Bronchial epithelial cell (primary cell): ENCODE measurements around the gene MFAP3. TPM values are rescaled to one million over a fixed set of nuclear protein-coding genes. Genes with fewer than 3 reads are reported as not detected.
"Not testable (repeated sequence)": the region's sequence is repeated elsewhere in the genome, so short reads cannot be mapped to it uniquely, and the experiment has no call there.

Experiments used
- DNase-seq: peaks from one replicate; pipeline ENCODE4 v3.0.0-alpha.2; 2010; ENCODE audit warnings: low read depth
- FAIRE-seq: peaks from 2 replicates; lab custom pipeline; 2011; peaks lifted over from hg19 to GRCh38; lab: Jason Lieb, UNC
- H3K27me3 ChIP-seq: 2 replicates; pipeline ENCODE4 v1.5.1; 2011; ENCODE audit warnings: low read length; ENCODE audit not compliant: control insufficient read depth, insufficient read depth
- H3K36me3 ChIP-seq: 2 replicates; pipeline ENCODE4 v1.5.1; 2011; ENCODE audit warnings: low read length; ENCODE audit not compliant: control insufficient read depth, insufficient read depth
- H3K4me3 ChIP-seq: 2 replicates; pipeline ENCODE4 v1.5.1; 2011; ENCODE audit warnings: mild to moderate bottlenecking, low read depth, low read length, control low read depth
- total RNA-seq: library from RNA; depleted of rRNA; stranded (reverse); fragments of >200 nt; gene quantifications from 2 replicates; pipeline ENCODE4 v1.2.1, GENCODE V29; 2014
- TF ChIP-seq, protein P1 (sequence below): IDR thresholded peaks from 2 replicates; pipeline ENCODE4 v1.5.1; 2011; ENCODE audit warnings: mild to moderate bottlenecking, moderate library complexity, low read length, control low read depth, inconsistent platforms; ENCODE audit not compliant: insufficient read depth, severe bottlenecking

Gene MFAP3
- total RNA-seq, 1 donor from 2014 or later = 57.1 TPM

DNA sequence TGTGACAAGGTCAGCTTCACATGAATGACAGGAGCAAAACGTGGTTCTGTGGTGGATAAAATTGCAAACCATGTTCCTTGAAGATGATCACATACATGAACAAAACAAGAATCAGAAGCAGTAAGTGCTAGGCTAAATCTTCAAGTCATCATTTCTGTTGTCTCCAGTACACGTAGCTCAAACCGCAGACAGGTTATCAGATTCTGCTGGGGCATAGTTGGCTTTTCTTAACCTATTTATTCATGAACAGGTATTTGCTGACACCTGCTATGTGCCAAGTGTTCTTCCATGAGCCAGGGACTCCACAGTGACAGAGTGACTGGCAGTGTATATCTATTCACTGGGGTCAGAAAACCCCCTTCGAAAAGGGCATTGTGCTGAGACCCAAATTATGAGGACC, 20.8 kb downstream of the MFAP3 start:
- TF ChIP-seq, protein P1, sequence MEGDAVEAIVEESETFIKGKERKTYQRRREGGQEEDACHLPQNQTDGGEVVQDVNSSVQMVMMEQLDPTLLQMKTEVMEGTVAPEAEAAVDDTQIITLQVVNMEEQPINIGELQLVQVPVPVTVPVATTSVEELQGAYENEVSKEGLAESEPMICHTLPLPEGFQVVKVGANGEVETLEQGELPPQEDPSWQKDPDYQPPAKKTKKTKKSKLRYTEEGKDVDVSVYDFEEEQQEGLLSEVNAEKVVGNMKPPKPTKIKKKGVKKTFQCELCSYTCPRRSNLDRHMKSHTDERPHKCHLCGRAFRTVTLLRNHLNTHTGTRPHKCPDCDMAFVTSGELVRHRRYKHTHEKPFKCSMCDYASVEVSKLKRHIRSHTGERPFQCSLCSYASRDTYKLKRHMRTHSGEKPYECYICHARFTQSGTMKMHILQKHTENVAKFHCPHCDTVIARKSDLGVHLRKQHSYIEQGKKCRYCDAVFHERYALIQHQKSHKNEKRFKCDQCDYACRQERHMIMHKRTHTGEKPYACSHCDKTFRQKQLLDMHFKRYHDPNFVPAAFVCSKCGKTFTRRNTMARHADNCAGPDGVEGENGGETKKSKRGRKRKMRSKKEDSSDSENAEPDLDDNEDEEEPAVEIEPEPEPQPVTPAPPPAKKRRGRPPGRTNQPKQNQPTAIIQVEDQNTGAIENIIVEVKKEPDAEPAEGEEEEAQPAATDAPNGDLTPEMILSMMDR = no peak
- no peak for FAIRE-seq

DNA sequence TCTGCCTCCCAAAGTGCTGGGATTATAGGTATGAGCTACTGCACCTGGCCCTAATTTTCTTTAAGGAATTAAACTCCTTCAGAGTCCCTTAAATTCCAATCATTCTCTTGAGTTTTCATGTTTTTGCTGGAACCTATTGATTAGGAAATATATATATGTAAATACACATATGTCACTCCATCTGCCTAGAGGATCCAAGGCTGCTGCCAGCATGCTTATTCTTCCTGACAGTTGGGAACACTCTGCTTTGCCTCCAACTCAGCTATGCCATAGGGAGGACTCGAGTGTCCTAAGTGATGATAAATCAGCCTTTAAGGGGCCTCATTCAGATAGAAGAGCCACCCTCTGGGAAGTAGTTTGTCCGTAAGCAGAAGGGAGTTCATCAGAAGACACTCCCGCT, 21.8 kb downstream of the MFAP3 start:
- no peak for FAIRE-seq
- no peaks in the 10 kb centered on the region for H3K27me3 ChIP-seq

More for the DNA sequence above, 20.8 kb downstream of the MFAP3 start:
- H3K27me3 ChIP-seq = no peaks in the 10 kb centered on the region
- H3K4me3 ChIP-seq = no peak overlapping the region
- H3K36me3 ChIP-seq = no peaks in the 10 kb centered on the region
- DNase-seq = no peak

DNA sequence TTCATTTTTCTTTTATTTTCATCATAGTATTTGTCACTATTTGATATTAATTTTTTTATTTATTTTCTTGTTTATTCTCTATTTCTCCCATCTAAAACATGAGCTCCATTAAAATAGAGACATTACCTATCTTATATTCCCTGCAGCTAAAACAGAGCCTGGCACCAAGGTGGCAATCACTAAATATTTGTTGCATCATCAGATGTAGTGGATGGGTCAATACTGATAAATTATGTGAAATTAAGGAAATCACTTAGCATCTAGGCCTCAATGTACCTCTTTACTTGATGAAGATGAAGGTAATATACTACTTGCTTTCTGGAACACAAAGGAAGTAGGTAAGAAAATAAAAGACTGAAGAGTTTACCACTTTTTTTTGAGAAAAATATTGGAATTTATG, 24.6 kb downstream of the MFAP3 start:
- DNase-seq (no peak), FAIRE-seq (no peak)
- H3K4me3 ChIP-seq = no peak overlapping the region
- no peaks in the 10 kb centered on the region for H3K27me3 ChIP-seq
- TF ChIP-seq, protein P1 = no peak
- H3K36me3 ChIP-seq = no peaks in the 10 kb centered on the region

More for the DNA sequence above, 21.8 kb downstream of the MFAP3 start:
- no peak for DNase-seq
- H3K4me3 ChIP-seq = no peak overlapping the region
- TF ChIP-seq, protein P1 = no peak
- H3K36me3 ChIP-seq = no peaks in the 10 kb centered on the region

DNA sequence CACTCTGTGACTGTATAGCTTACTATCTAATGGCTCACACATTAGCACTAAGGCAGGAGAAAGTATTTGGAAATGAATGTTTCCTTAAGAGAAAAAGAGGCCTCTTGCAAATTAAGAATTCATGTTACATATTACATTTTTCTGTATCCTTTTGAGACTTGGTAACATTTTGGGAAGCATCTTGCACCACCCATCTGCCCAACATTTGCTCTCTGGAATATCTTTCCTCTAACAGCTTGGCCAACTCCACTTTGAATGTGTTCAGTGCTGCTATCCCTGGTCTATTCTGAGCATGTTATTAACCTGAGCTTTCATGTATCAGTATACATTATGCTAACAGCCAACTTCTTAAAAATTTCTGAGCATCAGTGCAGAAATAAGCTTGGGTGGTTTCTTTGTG, 27.2 kb downstream of the MFAP3 start:
- FAIRE-seq (no peak), DNase-seq (no peak)
- Histone ChIP-seq H3K4me3 (no peak overlapping the region), H3K27me3 (no peaks in the 10 kb centered on the region), H3K36me3 (no peaks in the 10 kb centered on the region)
- TF ChIP-seq, protein P1 = no peak

DNA sequence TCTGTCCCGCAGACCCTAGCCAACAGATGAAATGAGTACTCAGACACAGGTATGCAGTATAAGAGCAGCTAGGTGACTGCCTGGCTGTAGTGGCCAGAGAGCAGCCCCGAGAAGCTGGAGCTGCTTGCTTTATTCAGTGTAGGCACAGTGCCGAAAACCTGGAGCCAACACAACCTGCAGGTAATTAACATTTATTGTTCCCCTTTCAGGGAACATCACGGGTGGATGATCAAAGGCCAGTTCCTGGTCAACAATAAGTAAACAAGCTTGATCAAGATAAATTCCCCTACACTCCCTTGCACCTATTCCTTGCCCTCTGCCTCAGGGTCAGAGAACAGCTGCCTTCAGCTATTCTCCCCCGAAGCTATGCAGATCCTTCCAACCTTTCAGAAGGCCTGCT, 31.1 kb downstream of the MFAP3 start:
- H3K27me3 ChIP-seq, H3K4me3 ChIP-seq, FAIRE-seq, DNase-seq, H3K36me3 ChIP-seq: not testable (repeated sequence)

DNA sequence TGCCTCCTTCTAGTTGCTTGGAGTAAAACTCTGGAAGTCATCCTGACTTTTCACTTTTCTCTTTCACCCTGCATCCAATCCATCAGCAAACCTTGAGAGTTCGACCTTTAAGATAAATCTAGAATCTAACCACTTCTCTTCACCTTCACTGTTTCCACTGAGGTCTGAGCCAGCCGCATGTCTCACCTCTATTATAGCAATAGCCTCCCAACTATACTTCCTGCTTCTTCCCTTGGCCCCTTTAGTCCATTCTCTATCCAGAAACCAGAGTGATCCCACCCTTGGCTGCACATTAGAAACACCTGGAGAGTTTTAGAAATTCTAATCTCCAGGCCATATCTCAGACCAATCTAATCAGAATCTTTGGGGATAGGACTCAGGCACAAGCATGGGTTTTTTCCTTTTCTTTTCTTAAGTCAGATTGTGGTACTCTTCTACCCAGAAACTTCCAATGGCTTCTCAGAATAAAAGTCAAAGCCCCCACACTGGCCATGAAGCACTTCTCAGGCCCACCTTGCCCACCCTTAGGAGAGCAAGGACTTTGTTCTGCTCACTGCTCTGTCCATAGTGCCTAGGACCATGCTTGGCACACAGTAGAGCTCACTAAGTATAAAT, 33.1 kb downstream of the MFAP3 start:
- no peak for DNase-seq
- Histone ChIP-seq H3K36me3 (no peaks in the 10 kb centered on the region), H3K4me3 (no peak overlapping the region), H3K27me3 (no peaks in the 10 kb centered on the region)
- no peak for FAIRE-seq
- TF ChIP-seq, protein P1 = no peak
